ENCODE data around the gene SDK1.

Gene SDK1

GRCh38 chr7:3964980-3965606, 664.0 kb downstream of the SDK1 start:
- Histone ChIP-seq H3K36me3 (ENCODE audit: control insufficient read depth, insufficient read depth, low read length) (no peaks in the 10 kb centered on the region), H3K4me1 (ENCODE audit: control insufficient read depth, insufficient read depth, low read length, poor library complexity, severe bottlenecking) (no peaks in the 10 kb centered on the region), H3K27me3 (replicated peaks; ENCODE audit: control insufficient read depth, insufficient read depth, low read length, poor library complexity, severe bottlenecking) (no peaks in the 10 kb centered on the region), H3K27ac (ENCODE audit: insufficient read depth, low read length, poor library complexity, severe bottlenecking) (no peak overlapping the region), H3K4me3 (ENCODE audit: insufficient read depth, low read depth, low read length, poor library complexity, severe bottlenecking) (no peak overlapping the region), H3K9me3 (ENCODE audit: control insufficient read depth, low read length) (no peaks in the 10 kb centered on the region)
- no peak for DNase-seq

- no peak overlapping the region for H3K4me3 ChIP-seq (ENCODE audit: insufficient read depth, low read depth, low read length, poor library complexity, severe bottlenecking)
- DNase-seq: no peak
- no peaks in the 10 kb centered on the region for H3K4me1 ChIP-seq (ENCODE audit: control insufficient read depth, insufficient read depth, low read length, poor library complexity, severe bottlenecking)
- H3K9me3 ChIP-seq (ENCODE audit: control insufficient read depth, low read length): no peaks in the 10 kb centered on the region
- no peaks in the 10 kb centered on the region for H3K36me3 ChIP-seq (ENCODE audit: control insufficient read depth, insufficient read depth, low read length)
- no peaks in the 10 kb centered on the region for H3K27me3 ChIP-seq (replicated peaks; ENCODE audit: control insufficient read depth, insufficient read depth, low read length, poor library complexity, severe bottlenecking)
- H3K27ac ChIP-seq (ENCODE audit: insufficient read depth, low read length, poor library complexity, severe bottlenecking): no peak overlapping the region
Measured at GRCh38 chr7:3965794-3966395, 664.8 kb downstream of the SDK1 start.

GRCh38 chr7:3968234-3968633, 667.2 kb downstream of the SDK1 start:
- H3K27ac ChIP-seq (ENCODE audit: insufficient read depth, low read length, poor library complexity, severe bottlenecking): no peak overlapping the region
- H3K27me3 ChIP-seq (replicated peaks; ENCODE audit: control insufficient read depth, insufficient read depth, low read length, poor library complexity, severe bottlenecking): no peaks in the 10 kb centered on the region
- no peak for DNase-seq
- no peak overlapping the region for H3K4me3 ChIP-seq (ENCODE audit: insufficient read depth, low read depth, low read length, poor library complexity, severe bottlenecking)
- no peaks in the 10 kb centered on the region for H3K4me1 ChIP-seq (ENCODE audit: control insufficient read depth, insufficient read depth, low read length, poor library complexity, severe bottlenecking)
- no peaks in the 10 kb centered on the region for H3K9me3 ChIP-seq (ENCODE audit: control insufficient read depth, low read length)
- H3K36me3 ChIP-seq (ENCODE audit: control insufficient read depth, insufficient read depth, low read length): no peaks in the 10 kb centered on the region

GRCh38 chr7:3969286-3969685, 668.2 kb downstream of the SDK1 start:
- Histone ChIP-seq H3K36me3 (ENCODE audit: control insufficient read depth, insufficient read depth, low read length) (no peaks in the 10 kb centered on the region), H3K4me3 (ENCODE audit: insufficient read depth, low read depth, low read length, poor library complexity, severe bottlenecking) (no peak overlapping the region), H3K9me3 (ENCODE audit: control insufficient read depth, low read length) (no peaks in the 10 kb centered on the region), H3K4me1 (ENCODE audit: control insufficient read depth, insufficient read depth, low read length, poor library complexity, severe bottlenecking) (no peaks in the 10 kb centered on the region), H3K27me3 (replicated peaks; ENCODE audit: control insufficient read depth, insufficient read depth, low read length, poor library complexity, severe bottlenecking) (no peaks in the 10 kb centered on the region), H3K27ac (ENCODE audit: insufficient read depth, low read length, poor library complexity, severe bottlenecking) (no peak overlapping the region)
- DNase-seq: no peak

GRCh38 chr7:3971323-3971722, 670.3 kb downstream of the SDK1 start:
- no peak overlapping the region for H3K4me3 ChIP-seq (ENCODE audit: insufficient read depth, low read depth, low read length, poor library complexity, severe bottlenecking)
- DNase-seq: no peak
- H3K36me3 ChIP-seq (ENCODE audit: control insufficient read depth, insufficient read depth, low read length): no peaks in the 10 kb centered on the region
- no peaks in the 10 kb centered on the region for H3K4me1 ChIP-seq (ENCODE audit: control insufficient read depth, insufficient read depth, low read length, poor library complexity, severe bottlenecking)
- H3K27me3 ChIP-seq (replicated peaks; ENCODE audit: control insufficient read depth, insufficient read depth, low read length, poor library complexity, severe bottlenecking): no peaks in the 10 kb centered on the region
- no peaks in the 10 kb centered on the region for H3K9me3 ChIP-seq (ENCODE audit: control insufficient read depth, low read length)
- H3K27ac ChIP-seq (ENCODE audit: insufficient read depth, low read length, poor library complexity, severe bottlenecking): no peak overlapping the region

- Histone ChIP-seq H3K9me3 (ENCODE audit: control insufficient read depth, low read length) (no peaks in the 10 kb centered on the region), H3K36me3 (ENCODE audit: control insufficient read depth, insufficient read depth, low read length) (no peaks in the 10 kb centered on the region), H3K4me3 (ENCODE audit: insufficient read depth, low read depth, low read length, poor library complexity, severe bottlenecking) (no peak overlapping the region), H3K27ac (ENCODE audit: insufficient read depth, low read length, poor library complexity, severe bottlenecking) (no peak overlapping the region), H3K27me3 (replicated peaks; ENCODE audit: control insufficient read depth, insufficient read depth, low read length, poor library complexity, severe bottlenecking) (no peaks in the 10 kb centered on the region), H3K4me1 (ENCODE audit: control insufficient read depth, insufficient read depth, low read length, poor library complexity, severe bottlenecking) (no peaks in the 10 kb centered on the region)
- DNase-seq: no peak
Measured at GRCh38 chr7:3973264-3973663, 672.2 kb downstream of the SDK1 start.

GRCh38 chr7:3974329-3974728, 673.3 kb downstream of the SDK1 start:
- no peaks in the 10 kb centered on the region for H3K27me3 ChIP-seq (replicated peaks; ENCODE audit: control insufficient read depth, insufficient read depth, low read length, poor library complexity, severe bottlenecking)
- no peak overlapping the region for H3K27ac ChIP-seq (ENCODE audit: insufficient read depth, low read length, poor library complexity, severe bottlenecking)
- no peak for DNase-seq
- H3K4me3 ChIP-seq (ENCODE audit: insufficient read depth, low read depth, low read length, poor library complexity, severe bottlenecking): no peak overlapping the region
- H3K36me3 ChIP-seq (ENCODE audit: control insufficient read depth, insufficient read depth, low read length): no peaks in the 10 kb centered on the region
- no peaks in the 10 kb centered on the region for H3K4me1 ChIP-seq (ENCODE audit: control insufficient read depth, insufficient read depth, low read length, poor library complexity, severe bottlenecking)
- H3K9me3 ChIP-seq (ENCODE audit: control insufficient read depth, low read length): no peaks in the 10 kb centered on the region

GRCh38 chr7:3975371-3975770, 674.3 kb downstream of the SDK1 start:
- Histone ChIP-seq H3K4me3 (ENCODE audit: insufficient read depth, low read depth, low read length, poor library complexity, severe bottlenecking) (no peak overlapping the region), H3K4me1 (ENCODE audit: control insufficient read depth, insufficient read depth, low read length, poor library complexity, severe bottlenecking) (no peaks in the 10 kb centered on the region), H3K36me3 (ENCODE audit: control insufficient read depth, insufficient read depth, low read length) (no peaks in the 10 kb centered on the region), H3K27me3 (replicated peaks; ENCODE audit: control insufficient read depth, insufficient read depth, low read length, poor library complexity, severe bottlenecking) (no peaks in the 10 kb centered on the region), H3K27ac (ENCODE audit: insufficient read depth, low read length, poor library complexity, severe bottlenecking) (no peak overlapping the region), H3K9me3 (ENCODE audit: control insufficient read depth, low read length) (no peaks in the 10 kb centered on the region)
- no peak for DNase-seq

- Histone ChIP-seq H3K27me3 (replicated peaks; ENCODE audit: control insufficient read depth, insufficient read depth, low read length, poor library complexity, severe bottlenecking) (no peaks in the 10 kb centered on the region), H3K4me1 (ENCODE audit: control insufficient read depth, insufficient read depth, low read length, poor library complexity, severe bottlenecking) (no peaks in the 10 kb centered on the region), H3K27ac (ENCODE audit: insufficient read depth, low read length, poor library complexity, severe bottlenecking) (no peak overlapping the region), H3K9me3 (ENCODE audit: control insufficient read depth, low read length) (no peaks in the 10 kb centered on the region), H3K36me3 (ENCODE audit: control insufficient read depth, insufficient read depth, low read length) (no peaks in the 10 kb centered on the region), H3K4me3 (ENCODE audit: insufficient read depth, low read depth, low read length, poor library complexity, severe bottlenecking) (no peak overlapping the region)
- no peak for DNase-seq
Measured at GRCh38 chr7:3977391-3977790, 676.3 kb downstream of the SDK1 start.

- Histone ChIP-seq H3K9me3 (ENCODE audit: control insufficient read depth, low read length) (no peaks in the 10 kb centered on the region), H3K4me1 (ENCODE audit: control insufficient read depth, insufficient read depth, low read length, poor library complexity, severe bottlenecking) (no peaks in the 10 kb centered on the region), H3K36me3 (ENCODE audit: control insufficient read depth, insufficient read depth, low read length) (no peaks in the 10 kb centered on the region), H3K27me3 (replicated peaks; ENCODE audit: control insufficient read depth, insufficient read depth, low read length, poor library complexity, severe bottlenecking) (no peaks in the 10 kb centered on the region), H3K27ac (ENCODE audit: insufficient read depth, low read length, poor library complexity, severe bottlenecking) (no peak overlapping the region), H3K4me3 (ENCODE audit: insufficient read depth, low read depth, low read length, poor library complexity, severe bottlenecking) (no peak overlapping the region)
- DNase-seq: no peak
Measured at GRCh38 chr7:3978839-3979238, 677.8 kb downstream of the SDK1 start.

Measured in effector memory CD4-positive, alpha-beta T cell (primary cell).